ENCODE measurements around the gene NCAM2.
"Not testable (repeated sequence)": the region's sequence is repeated elsewhere in the genome, so short reads cannot be mapped to it uniquely, and the experiment has no call there.

The NCAM2 gene

GRCh38 chr21:21111309-21111920, 113.2 kb downstream of the NCAM2 start:
- DNase-seq: no peak

GRCh38 chr21:21114461-21114860, 116.3 kb downstream of the NCAM2 start:
- DNase-seq: no peak

GRCh38 chr21:21119091-21119490, 120.9 kb downstream of the NCAM2 start:
- DNase-seq: no peak

GRCh38 chr21:21122680-21123079, 124.5 kb downstream of the NCAM2 start:
- no peak for DNase-seq

- DNase-seq: no peak
These were observed 134.2 kb downstream of the NCAM2 start for GRCh38 chr21:21132390-21132789.

- DNase-seq: no peak
These were observed 139.8 kb downstream of the NCAM2 start for GRCh38 chr21:21137986-21138385.

- DNase-seq: no peak
These were observed 148.6 kb downstream of the NCAM2 start for GRCh38 chr21:21146587-21147373.

- no peak for DNase-seq
These were observed 149.2 kb downstream of the NCAM2 start for GRCh38 chr21:21147374-21147745.

- DNase-seq: no peak
These were observed 149.8 kb downstream of the NCAM2 start for GRCh38 chr21:21148009-21148408.

- DNase-seq: no peak
These were observed 150.3 kb downstream of the NCAM2 start for GRCh38 chr21:21148514-21148913.

GRCh38 chr21:21149445-21149844, 151.2 kb downstream of the NCAM2 start:
- not testable (repeated sequence) for DNase-seq

- no peak for DNase-seq
These were observed 153.0 kb downstream of the NCAM2 start for GRCh38 chr21:21151231-21151630.

- no peak for DNase-seq
These were observed 158.2 kb downstream of the NCAM2 start for GRCh38 chr21:21156397-21156796.

GRCh38 chr21:21156957-21157356, 158.7 kb downstream of the NCAM2 start:
- no peak for DNase-seq

GRCh38 chr21:21158376-21158918, 160.2 kb downstream of the NCAM2 start:
- DNase-seq: no peak

- no peak for DNase-seq
These were observed 161.2 kb downstream of the NCAM2 start for GRCh38 chr21:21159253-21159899.

- DNase-seq: no peak
These were observed 164.6 kb downstream of the NCAM2 start for GRCh38 chr21:21162786-21163185.

- DNase-seq: peak; percentile 4
These were observed 165.7 kb downstream of the NCAM2 start for GRCh38 chr21:21163904-21164303.

- no peak for DNase-seq
These were observed 166.9 kb downstream of the NCAM2 start for GRCh38 chr21:21165063-21165645.

- DNase-seq: no peak
These were observed 176.5 kb downstream of the NCAM2 start for GRCh38 chr21:21174676-21175075.

- no peak for DNase-seq
These were observed 177.7 kb downstream of the NCAM2 start for GRCh38 chr21:21175798-21176334.

GRCh38 chr21:21177353-21177986, 179.3 kb downstream of the NCAM2 start:
- no peak for DNase-seq

Measured in NCI-H2081 treated with DMSO at 0.1 percent for 48 hours (cell line).